Stimulated activated CD8-positive, alpha-beta memory T cell treated with anti-CD3 and anti-CD28 coated beads, Interleukin-2, amount 100 ng/mL, for 1 hour (primary cell): ENCODE results near the gene CCL1.

Source experiments
- DNase-seq, 2 donors: peaks; one replicate each; pipeline ENCODE4 v3.0.0-alpha.2; 2020; ENCODE audit warnings: low read depth in 2 of 2

The CCL1 gene

GRCh38 chr17:34363183-34363661 is at the start of gene CCL1:
TSS of gene CCL1 (minus strand) at chr17:34363233. CDS start at chr17:34363161, 72 bp downstream.
- DNase-seq = no peak

GRCh38 chr17:34412534-34412933 is 49.5 kb upstream of the CCL1 start:
- no peak for DNase-seq

GRCh38 chr17:34411646-34412421 is 48.8 kb upstream of the CCL1 start:
- no peak for DNase-seq

GRCh38 chr17:34409352-34409751 is 46.3 kb upstream of the CCL1 start:
- no peak for DNase-seq

GRCh38 chr17:34408439-34408838 is 45.4 kb upstream of the CCL1 start:
- no peak for DNase-seq

GRCh38 chr17:34406226-34406625 is 43.2 kb upstream of the CCL1 start:
- DNase-seq = no peak

- DNase-seq = no peak
Measured at GRCh38 chr17:34403006-34403405, 40.0 kb upstream of the CCL1 start.

- no peak for DNase-seq
Measured at GRCh38 chr17:34401165-34401564, 38.1 kb upstream of the CCL1 start.

GRCh38 chr17:34400301-34400931 is 37.4 kb upstream of the CCL1 start:
- no peak for DNase-seq

- DNase-seq = no peak
Measured at GRCh38 chr17:34399725-34400124, 36.7 kb upstream of the CCL1 start.

- DNase-seq = no peak
Measured at GRCh38 chr17:34398990-34399389, 36.0 kb upstream of the CCL1 start.

- DNase-seq = no peak
Measured at GRCh38 chr17:34397265-34397664, 34.2 kb upstream of the CCL1 start.

- DNase-seq = no peak
Measured at GRCh38 chr17:34393401-34393800, 30.4 kb upstream of the CCL1 start.

- no peak for DNase-seq
Measured at GRCh38 chr17:34391241-34391640, 28.2 kb upstream of the CCL1 start.

GRCh38 chr17:34390649-34391048 is 27.6 kb upstream of the CCL1 start:
- DNase-seq = no peak

GRCh38 chr17:34389126-34389750 is 26.2 kb upstream of the CCL1 start:
- DNase-seq = no peak

- DNase-seq = no peak
Measured at GRCh38 chr17:34387566-34387965, 24.5 kb upstream of the CCL1 start.

- DNase-seq = no peak
Measured at GRCh38 chr17:34386697-34387550, 23.9 kb upstream of the CCL1 start.

GRCh38 chr17:34386343-34386696 is 23.3 kb upstream of the CCL1 start:
- DNase-seq = no peak

GRCh38 chr17:34384822-34385605 is 22.0 kb upstream of the CCL1 start:
- DNase-seq = no peak

GRCh38 chr17:34384271-34384670 is 21.2 kb upstream of the CCL1 start:
- DNase-seq = no peak
